GM23338 (cell line): ENCODE data around the gene CCDC50. TPM values are rescaled to one million over a fixed set of nuclear protein-coding genes. Genes with fewer than 3 reads are reported as not detected.

Experiments used
- ATAC-seq: fragments of 200-7000 bp; cut with Tn5 transposase; 3 replicates; pipeline ENCODE4 v1.9.1; 2020
- DNase-seq: peaks from one replicate; pipeline ENCODE4 v3.0.0-alpha.2; 2015; ENCODE audit warnings: low spot score
- H2AFZ ChIP-seq: fragments of 200-600 bp; sonication (generic); 2 replicates; pipeline ENCODE4 v1.8.0; 2016; ENCODE audit warnings: antibody characterized with exemption, mild to moderate bottlenecking, moderate library complexity
- H3F3A ChIP-seq: fragments of 200-600 bp; sonication (generic); replicated peaks from 2 replicates; pipeline ENCODE4 v1.8.0; 2017; ENCODE audit warnings: antibody characterized with exemption, mixed run types, low read depth
- H3K27ac ChIP-seq: fragments of 200-600 bp; sonication (generic); 2 replicates; pipeline ENCODE4 v1.6.1; 2016; ENCODE audit warnings: low read depth
- H3K27me3 ChIP-seq: fragments of 200-600 bp; sonication (generic); 2 replicates; pipeline ENCODE4 v1.8.0; 2016; ENCODE audit warnings: mild to moderate bottlenecking, mixed run types, moderate library complexity; ENCODE audit not compliant: insufficient read depth
- H3K36me3 ChIP-seq: fragments of 200-600 bp; sonication (generic); 2 replicates; pipeline ENCODE4 v1.8.0; 2016; ENCODE audit warnings: mild to moderate bottlenecking; ENCODE audit not compliant: insufficient read depth
- H3K4me1 ChIP-seq: fragments of 200-600 bp; sonication (generic); 2 replicates; pipeline ENCODE4 v1.8.0; 2016; ENCODE audit warnings: mild to moderate bottlenecking, moderate library complexity; ENCODE audit not compliant: insufficient read depth
- H3K4me2 ChIP-seq: fragments of 200-600 bp; sonication (generic); 2 replicates; pipeline ENCODE4 v1.7.1; 2017; ENCODE audit warnings: mixed run types
- H3K4me3 ChIP-seq: fragments of 200-600 bp; sonication (generic); 2 replicates; pipeline ENCODE4 v1.6.1; 2016; ENCODE audit warnings: mixed run types
- H3K79me2 ChIP-seq: fragments of 200-600 bp; sonication (generic); replicated peaks from 2 replicates; pipeline ENCODE4 v1.8.0; 2017; ENCODE audit warnings: mild to moderate bottlenecking; ENCODE audit not compliant: insufficient read depth
- H3K9me2 ChIP-seq: fragments of 200-600 bp; sonication (generic); 2 replicates; pipeline ENCODE4 v1.8.0; 2017; ENCODE audit not compliant: insufficient read depth
- H4K20me1 ChIP-seq: fragments of 200-600 bp; sonication (generic); replicated peaks from 2 replicates; pipeline ENCODE4 v1.8.0; 2017; ENCODE audit warnings: mild to moderate bottlenecking; ENCODE audit not compliant: insufficient read depth
- H3K27ac Mint-ChIP-seq: 2 replicates; pipeline ENCODE4 v1.8.0; 2020; ENCODE audit warnings: inconsistent platforms, mild to moderate bottlenecking, moderate library complexity, mixed read lengths
- H3K27me3 Mint-ChIP-seq: 3 replicates; pipeline ENCODE4 v1.8.0; 2022; ENCODE audit warnings: low read depth, mild to moderate bottlenecking, moderate library complexity, mixed read lengths, inconsistent platforms; ENCODE audit not compliant: insufficient read depth, poor library complexity
- H3K36me3 Mint-ChIP-seq: 3 replicates; pipeline ENCODE4 v1.8.0; 2021; ENCODE audit warnings: low read depth, mild to moderate bottlenecking, inconsistent platforms, moderate library complexity, mixed read lengths
- H3K4me1 Mint-ChIP-seq: 3 replicates; pipeline ENCODE4 v1.8.0; 2020; ENCODE audit warnings: mild to moderate bottlenecking, inconsistent platforms, mixed read lengths
- H3K4me3 Mint-ChIP-seq: 3 replicates; pipeline ENCODE4 v1.8.0; 2021; ENCODE audit warnings: moderate library complexity, mild to moderate bottlenecking, inconsistent platforms, mixed read lengths
- H3K9me3 Mint-ChIP-seq: 3 replicates; pipeline ENCODE4 v1.8.0; 2020; ENCODE audit warnings: moderate library complexity, mild to moderate bottlenecking, inconsistent platforms, mixed read lengths
- CREB1 ChIP-seq: fragments of 250-450 bp; sonication (Bioruptor Pico); IDR thresholded peaks from 2 replicates; pipeline ENCODE4 v1.5.0; 2020; ENCODE audit warnings: low read depth, mild to moderate bottlenecking, moderate library complexity
- ETS1 ChIP-seq: IDR thresholded peaks from 2 replicates; pipeline ENCODE4 v1.6.1; 2016; ENCODE audit warnings: antibody characterized with exemption
- EZH2 ChIP-seq: fragments of 200-600 bp; sonication (generic); IDR thresholded peaks from one replicate; pipeline ENCODE4 v1.8.0; 2017; ENCODE audit warnings: antibody characterized with exemption, mild to moderate bottlenecking, low read depth; ENCODE audit not compliant: unreplicated experiment
- JUNB ChIP-seq: IDR thresholded peaks from one replicate; pipeline ENCODE4 v1.6.1; 2016; ENCODE audit warnings: antibody characterized with exemption; ENCODE audit not compliant: unreplicated experiment
- NANOG ChIP-seq: IDR thresholded peaks from 2 replicates; pipeline ENCODE4 v1.6.1; 2016; ENCODE audit warnings: antibody characterized with exemption, borderline replicate concordance
- POLR2AphosphoS5 ChIP-seq: IDR thresholded peaks from 2 replicates; pipeline ENCODE4 v1.6.1; 2016; ENCODE audit warnings: antibody characterized with exemption, low read depth
- REST ChIP-seq: IDR thresholded peaks from one replicate; pipeline ENCODE4 v1.6.1; 2018; ENCODE audit warnings: antibody characterized with exemption; ENCODE audit not compliant: unreplicated experiment
- ZNF114 ChIP-seq: fragments of 250-450 bp; sonication (Bioruptor Pico); IDR thresholded peaks from 2 replicates; pipeline ENCODE4 v1.5.0; 2020; ENCODE audit warnings: mild to moderate bottlenecking, moderate library complexity
- polyA plus RNA-seq: library from polyadenylated mRNA; unstranded; fragments of >200 nt; fragmentation: Nextera tagmentation; extraction: Ambion mirVana; gene quantifications from 2 replicates; pipeline ENCODE4 v1.2.1, GENCODE V29; 2016
- total RNA-seq: library from RNA; depleted of rRNA; stranded (reverse); fragments of >200 nt; shearing (Covaris generic); gene quantifications from 2 replicates; pipeline ENCODE4 v1.2.3, GENCODE V29; 2014

CCDC50 gene
- total and polyA plus RNA-seq, 2 experiments from 2014 or later = 22.4 to 25.4 TPM

- no peak for TF ChIP-seq ETS1
Measured at GRCh38 chr3:191420771-191421170, 91.6 kb downstream of the CCDC50 start (continued).

GRCh38 chr3:191424881-191425280 is 95.7 kb downstream of the CCDC50 start:
- no peaks in the 10 kb centered on the region for H3K27me3 Mint-ChIP-seq
- DNase-seq = no peak
- no peaks in the 10 kb centered on the region for H4K20me1 ChIP-seq
- no peaks in the 10 kb centered on the region for H3K9me2 ChIP-seq
- no peaks in the 10 kb centered on the region for H3F3A ChIP-seq
- no peak overlapping the region for H3K27ac ChIP-seq
- no peak overlapping the region for H3K4me3 ChIP-seq
- H3K79me2 ChIP-seq = no peaks in the 10 kb centered on the region
- no peaks in the 10 kb centered on the region for H3K27me3 ChIP-seq
- no peak overlapping the region for H3K27ac Mint-ChIP-seq
- H3K4me3 Mint-ChIP-seq = no peak overlapping the region
- TF ChIP-seq NANOG (no peak), POLR2AphosphoS5 (no peak), REST (no peak), CREB1 (no peak), ZNF114 (CRISPR knock-in tag) (no peak), JUNB (no peak), ETS1 (no peak)
- no peaks in the 10 kb centered on the region for H3K36me3 Mint-ChIP-seq
- no peaks in the 10 kb centered on the region for H3K9me3 Mint-ChIP-seq
- no peaks in the 10 kb centered on the region for H3K4me1 ChIP-seq
- no peak overlapping the region for H3K4me2 ChIP-seq
- no peaks in the 10 kb centered on the region for H3K4me1 Mint-ChIP-seq
- no peaks in the 10 kb centered on the region for H3K36me3 ChIP-seq
- ATAC-seq = no peak
- peak overlapping the region; percentile 30; the same call in 1 of the 2 replicates for H2AFZ ChIP-seq

GRCh38 chr3:191425322-191425734 is 96.1 kb downstream of the CCDC50 start:
- TF ChIP-seq EZH2 = no peak
- TF ChIP-seq REST = no peak
- TF ChIP-seq CREB1 = no peak
- TF ChIP-seq JUNB = no peak
- ATAC-seq = no peak
- H3K9me2 ChIP-seq = no peaks in the 10 kb centered on the region
- Mint-ChIP-seq H3K4me3 (no peak overlapping the region), H3K27ac (no peak overlapping the region), H3K36me3 (no peaks in the 10 kb centered on the region), H3K27me3 (no peaks in the 10 kb centered on the region), H3K4me1 (no peaks in the 10 kb centered on the region), H3K9me3 (no peaks in the 10 kb centered on the region)
- no peaks in the 10 kb centered on the region for H3K4me1 ChIP-seq
- H4K20me1 ChIP-seq = no peaks in the 10 kb centered on the region
- no peaks in the 10 kb centered on the region for H3K79me2 ChIP-seq
- peak overlapping the region; percentile 30; the same call in 1 of the 2 replicates for H2AFZ ChIP-seq
- DNase-seq = no peak
- H3K27me3 ChIP-seq = no peaks in the 10 kb centered on the region
- H3K4me2 ChIP-seq = no peak overlapping the region
- no peaks in the 10 kb centered on the region for H3K36me3 ChIP-seq
- H3F3A ChIP-seq = no peaks in the 10 kb centered on the region
- H3K4me3 ChIP-seq = no peak overlapping the region
- no peak overlapping the region for H3K27ac ChIP-seq
